ENCODE data around the gene OXT. TPM values are rescaled to one million over a fixed set of nuclear protein-coding genes. Genes with fewer than 3 reads are reported as not detected.

OXT gene
- total RNA-seq, 3 donors from 2014 or later (not counting 1 experiment from before 2014, with no cell fraction given): not detected

- Mint-ChIP-seq H3K4me1 (peaks cover 5 to 7% of the 10 kb centered on the region in 2 donors), H3K9me3 (no peaks in the 10 kb centered on the region), H3K4me3 (no peak overlapping the region), H3K36me3 (no peaks in the 10 kb centered on the region), H3K27me3 (ENCODE audit: low read depth in 2 of 2) (peaks cover 25 to 32% of the 10 kb centered on the region in 2 donors), H3K27ac (peak overlapping the region in 1 of 2 donors; percentile 27)
- no peak for ATAC-seq
- no peaks in the 10 kb centered on the region for H3K9me3 ChIP-seq (ENCODE audit: control insufficient read depth, insufficient read depth, low read length)
- H3K36me3 ChIP-seq (ENCODE audit: control insufficient read depth, insufficient read depth, low read length): no peaks in the 10 kb centered on the region
- intact Hi-C loops (cut with micrococcal nuclease): no loop called here
- no peak for DNase-seq
- 91% methylated on average over 13 of the region's 13 CpGs for WGBS (ENCODE audit: insufficient coverage)
- H3K27me3 ChIP-seq (ENCODE audit: control insufficient read depth, insufficient read depth, low read length): peaks cover 17% of the 10 kb centered on the region
- H3K4me3 ChIP-seq (ENCODE audit: low read length): no peak overlapping the region
- peaks cover 18% of the 10 kb centered on the region for H3K4me1 ChIP-seq (ENCODE audit: control insufficient read depth, insufficient read depth, low read length)
- TF ChIP-seq CTCF (IDR thresholded peaks at IDR 0.05): no peak
- H3K27ac ChIP-seq (ENCODE audit: low read length): no peak overlapping the region
These were observed 23.6 kb downstream of the OXT start for GRCh38 chr20:3094848-3095629.

- Histone ChIP-seq H3K27ac (ENCODE audit: low read length) (no peak overlapping the region), H3K27me3 (ENCODE audit: control insufficient read depth, insufficient read depth, low read length) (peaks cover 11% of the 10 kb centered on the region), H3K9me3 (ENCODE audit: control insufficient read depth, insufficient read depth, low read length) (no peaks in the 10 kb centered on the region), H3K36me3 (ENCODE audit: control insufficient read depth, insufficient read depth, low read length) (no peaks in the 10 kb centered on the region), H3K4me1 (ENCODE audit: control insufficient read depth, insufficient read depth, low read length) (peaks cover 18% of the 10 kb centered on the region), H3K4me3 (ENCODE audit: low read length) (no peak overlapping the region)
- no peak for ATAC-seq
- no peak overlapping the region for H3K27ac Mint-ChIP-seq
- peaks cover 20 to 26% of the 10 kb centered on the region in 2 donors for H3K27me3 Mint-ChIP-seq (ENCODE audit: low read depth in 2 of 2)
- H3K9me3 Mint-ChIP-seq: no peaks in the 10 kb centered on the region
- peaks cover 18% of the 10 kb centered on the region in 2 donors for H3K4me1 Mint-ChIP-seq
- no peak overlapping the region for H3K4me3 Mint-ChIP-seq
- no peaks in the 10 kb centered on the region for H3K36me3 Mint-ChIP-seq
- intact Hi-C loops (cut with micrococcal nuclease): no loop called here
- 94% methylated on average over 7 of the region's 7 CpGs for WGBS (ENCODE audit: insufficient coverage)
- TF ChIP-seq CTCF (IDR thresholded peaks at IDR 0.05): no peak
- no peak for DNase-seq
These were observed 29.1 kb downstream of the OXT start for GRCh38 chr20:3100480-3100879.

- Mint-ChIP-seq H3K27ac (no peak overlapping the region), H3K4me1 (peaks cover 18% of the 10 kb centered on the region in 2 donors), H3K27me3 (ENCODE audit: low read depth in 2 of 2) (peaks cover 18 to 20% of the 10 kb centered on the region in 2 donors), H3K4me3 (no peak overlapping the region), H3K9me3 (no peaks in the 10 kb centered on the region), H3K36me3 (no peaks in the 10 kb centered on the region)
- no peak for TF ChIP-seq CTCF (IDR thresholded peaks at IDR 0.05)
- no peak overlapping the region for H3K27ac ChIP-seq (ENCODE audit: low read length)
- no peaks in the 10 kb centered on the region for H3K9me3 ChIP-seq (ENCODE audit: control insufficient read depth, insufficient read depth, low read length)
- ATAC-seq (no peak), DNase-seq (no peak)
- peaks cover 18% of the 10 kb centered on the region for H3K4me1 ChIP-seq (ENCODE audit: control insufficient read depth, insufficient read depth, low read length)
- intact Hi-C loops (cut with micrococcal nuclease): no loop called here
- H3K4me3 ChIP-seq (ENCODE audit: low read length): no peak overlapping the region
- WGBS (ENCODE audit: insufficient coverage): 95% methylated on average over 6 of the region's 6 CpGs
- H3K36me3 ChIP-seq (ENCODE audit: control insufficient read depth, insufficient read depth, low read length): no peaks in the 10 kb centered on the region
- H3K27me3 ChIP-seq (ENCODE audit: control insufficient read depth, insufficient read depth, low read length): peaks cover 11% of the 10 kb centered on the region
These were observed 29.8 kb downstream of the OXT start for GRCh38 chr20:3101251-3101650.
